Activated B cell treated with CpG ODN at 0.5 μM for 24 hours (primary cell): ENCODE measurements around the gene DNASE1L3. TPM values are rescaled to one million over a fixed set of nuclear protein-coding genes. Genes with fewer than 3 reads are reported as not detected.

Experiments used
- ATAC-seq: fragments of 200-7000 bp; cut with Tn5 transposase; one replicate; pipeline ENCODE4 v1.10.0; 2021; ENCODE audit warnings: low read depth, mild to moderate bottlenecking, moderate library complexity
- CTCF ChIA-PET: fragments of 350-600 bp; sonication (Branson Sonifier 250); formaldehyde crosslinking; loops from one replicate; lab custom pipeline; 2021; ENCODE audit warnings: antibody characterized with exemption; lab: Charles Lee
- POLR2A ChIA-PET: fragments of 350-600 bp; sonication (Branson Sonifier 250); formaldehyde crosslinking; loops from one replicate; lab custom pipeline; 2021; ENCODE audit warnings: antibody characterized with exemption; lab: Charles Lee
- DNase-seq: peaks from one replicate; pipeline ENCODE4 v3.0.0; 2022
- H3K27ac Mint-ChIP-seq: one replicate; pipeline ENCODE4 v1.8.0; 2020; ENCODE audit warnings: mixed read lengths
- H3K27me3 Mint-ChIP-seq: one replicate; pipeline ENCODE4 v1.8.0; 2021; ENCODE audit warnings: mixed read lengths
- H3K36me3 Mint-ChIP-seq: one replicate; pipeline ENCODE4 v1.8.0; 2021; ENCODE audit warnings: low read depth, mixed read lengths
- H3K4me1 Mint-ChIP-seq: one replicate; pipeline ENCODE4 v1.8.0; 2021; ENCODE audit warnings: mixed read lengths
- H3K4me3 Mint-ChIP-seq: one replicate; pipeline ENCODE4 v1.8.0; 2020; ENCODE audit warnings: mild to moderate bottlenecking, mixed read lengths
- H3K9me3 Mint-ChIP-seq: one replicate; pipeline ENCODE4 v1.8.0; 2020; ENCODE audit warnings: mixed read lengths
- CTCF ChIP-seq: fragments of 200-600 bp; IDR thresholded peaks from one replicate; pipeline ENCODE4 v1.8.0; 2022; ENCODE audit warnings: antibody characterized with exemption, mild to moderate bottlenecking
- intact Hi-C: fragments of 100-400 bp; cut with micrococcal nuclease; formaldehyde crosslinking; loops from one replicate; pipeline ENCODE4 v1.15.1; 2024
- total RNA-seq: library from RNA; stranded (reverse); gene quantifications from 2 replicates; pipeline ENCODE4 v1.2.3, GENCODE V29; 2022

Gene DNASE1L3
- total RNA-seq, 1 donor from 2014 or later = 8.1 TPM

GRCh38 chr3:58188921-58189451, 21.8 kb downstream of the DNASE1L3 start:
- Mint-ChIP-seq H3K27me3 (no peaks in the 10 kb centered on the region), H3K4me1 (peaks cover 10% of the 10 kb centered on the region), H3K4me3 (no peak overlapping the region), H3K27ac (peak overlapping the region; percentile 24), H3K36me3 (peaks cover 9% of the 10 kb centered on the region), H3K9me3 (no peaks in the 10 kb centered on the region)
- DNase-seq (no peak), ATAC-seq (no peak)
- no peak for TF ChIP-seq CTCF
- ChIA-PET POLR2A (interaction anchor here (1.0 to 3.8 kb wide), 6 partner anchors 14 to 111 kb away, joined by 3 to 23 read pairs (median 6); no protein-coding TSS in a partner anchor), CTCF (interaction anchor here (1.0 to 10.9 kb wide), 14 partner anchors 8 to 441 kb away, joined by 3 to 167 read pairs (median 16); partner anchors contain the start of genes ABHD6, HTD2 and RPP14)
- intact Hi-C loops = no loop called here

- TF ChIP-seq CTCF = no peak
Observed at GRCh38 chr3:58188173-58188564, 22.6 kb downstream of the DNASE1L3 start.

DNA sequence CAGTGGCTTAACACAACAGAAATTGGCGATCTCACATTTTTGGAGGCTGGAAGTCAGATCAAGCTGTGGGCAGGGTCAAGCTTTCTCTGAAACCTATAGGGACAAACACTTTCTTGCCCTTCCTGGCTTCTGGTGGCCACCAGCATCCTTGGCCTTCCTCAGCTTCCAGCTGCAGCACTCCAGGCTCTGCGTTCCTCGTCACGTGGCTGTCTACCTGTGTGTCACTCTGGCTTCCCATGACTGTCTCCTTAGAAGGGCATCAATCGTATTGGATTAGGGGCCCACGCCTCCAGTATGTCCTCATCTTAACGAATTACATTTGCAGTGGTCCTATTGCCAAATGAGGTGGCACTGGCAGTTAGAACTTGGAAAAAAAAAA, 25.8 kb downstream of the DNASE1L3 start:
- H3K27me3 Mint-ChIP-seq = no peaks in the 10 kb centered on the region
- H3K4me3 Mint-ChIP-seq = no peak overlapping the region
- H3K27ac Mint-ChIP-seq = no peak overlapping the region
- intact Hi-C loops = no loop called here
- TF ChIP-seq CTCF = no peak
- no peaks in the 10 kb centered on the region for H3K36me3 Mint-ChIP-seq
- no peak for DNase-seq
- ChIA-PET POLR2A (no interaction called here), CTCF (interaction anchor here (0.7 to 10.9 kb wide), 4 partner anchors 32 to 114 kb away, joined by 3 to 167 read pairs (median 8); no protein-coding TSS in a partner anchor)
- ATAC-seq = no peak
- H3K4me1 Mint-ChIP-seq = peaks cover 15% of the 10 kb centered on the region
- H3K9me3 Mint-ChIP-seq = no peaks in the 10 kb centered on the region

More at GRCh38 chr3:58188173-58188564, 22.6 kb downstream of the DNASE1L3 start:
- Mint-ChIP-seq H3K4me3 (no peak overlapping the region), H3K27me3 (no peaks in the 10 kb centered on the region), H3K4me1 (peaks cover 7% of the 10 kb centered on the region), H3K9me3 (no peaks in the 10 kb centered on the region), H3K27ac (peak overlapping the region; percentile 61), H3K36me3 (peaks cover 2% of the 10 kb centered on the region)
- DNase-seq (no peak), ATAC-seq (peak; percentile 18)
- CTCF ChIA-PET = interaction anchor here (0.6 to 10.9 kb wide), 29 partner anchors 9 to 442 kb away, joined by 3 to 167 read pairs (median 4); partner anchors contain the start of genes ABHD6, DNASE1L3, HTD2 and RPP14
- POLR2A ChIA-PET = interaction anchor here (0.6 to 3.8 kb wide), 10 partner anchors 8 to 273 kb away, joined by 3 to 23 read pairs (median 6); partner anchors contain the start of genes HTD2 and RPP14
- intact Hi-C loops = no loop called here

DNA sequence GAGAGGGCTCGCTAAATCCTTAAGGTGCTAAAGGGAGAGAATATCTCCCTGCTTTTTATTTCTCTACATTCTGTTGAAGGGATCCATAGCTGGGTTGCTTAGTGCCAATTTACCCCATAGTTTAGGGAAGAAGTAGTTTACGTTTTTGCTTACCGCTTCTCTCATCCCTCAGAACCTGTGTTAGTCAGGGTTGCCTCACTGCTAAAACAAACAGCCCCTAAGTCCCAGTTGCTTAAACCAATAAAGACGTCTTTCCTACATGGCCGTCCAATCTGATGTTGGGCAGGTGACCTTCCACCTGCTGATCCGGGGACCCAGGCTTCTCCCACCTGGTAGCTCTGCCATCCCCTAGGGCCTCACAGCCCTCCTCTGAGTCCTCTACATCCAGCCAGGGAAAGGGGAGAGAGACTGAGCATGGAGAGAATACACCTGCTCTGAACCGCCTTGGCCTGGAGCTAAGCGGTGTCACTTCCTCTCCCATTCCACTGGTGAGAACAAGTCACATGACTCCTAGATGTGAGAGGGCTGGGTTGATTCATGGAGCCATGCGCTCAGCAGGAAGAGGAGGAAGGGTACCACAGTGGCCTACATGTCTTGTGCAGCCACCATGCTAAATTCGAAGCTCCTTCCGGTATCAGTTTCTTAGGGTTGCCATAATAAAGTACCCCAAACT, 26.3 kb downstream of the DNASE1L3 start:
- ChIA-PET POLR2A (no interaction called here), CTCF (interaction anchor here (1.3 to 10.9 kb wide), 3 partner anchors 33 to 115 kb away, joined by 3 to 167 read pairs (median 14); no protein-coding TSS in a partner anchor)
- Mint-ChIP-seq H3K9me3 (no peaks in the 10 kb centered on the region), H3K27me3 (no peaks in the 10 kb centered on the region), H3K4me1 (peaks cover 15% of the 10 kb centered on the region), H3K36me3 (no peaks in the 10 kb centered on the region), H3K27ac (no peak overlapping the region), H3K4me3 (no peak overlapping the region)
- no peak for DNase-seq
- no peak for TF ChIP-seq CTCF
- ATAC-seq = no peak
- intact Hi-C loops = no loop called here

GRCh38 chr3:58183891-58184290, 26.9 kb downstream of the DNASE1L3 start:
- Mint-ChIP-seq H3K27me3 (no peaks in the 10 kb centered on the region), H3K4me1 (peaks cover 18% of the 10 kb centered on the region), H3K27ac (no peak overlapping the region), H3K9me3 (no peaks in the 10 kb centered on the region), H3K4me3 (no peak overlapping the region), H3K36me3 (no peaks in the 10 kb centered on the region)
- DNase-seq = no peak
- CTCF ChIA-PET = interaction anchor here (1.1 to 10.9 kb wide), 2 partner anchors 115 to 123 kb away, joined by 3 to 167 read pairs; no protein-coding TSS in a partner anchor
- TF ChIP-seq CTCF = no peak
- no peak for ATAC-seq
- intact Hi-C loops = no loop called here
- POLR2A ChIA-PET = no interaction called here
